HG02571 (cell line): ENCODE measurements around the gene CCNH.

Experiments
- ATAC-seq: cut with Tn5 transposase; IDR thresholded peaks from one replicate; pipeline ENCODE4 v1.9.1; 2021; ENCODE audit warnings: mild to moderate bottlenecking, moderate library complexity; ENCODE audit not compliant: unreplicated experiment

Gene CCNH

GRCh38 chr5:87412630-87413342 lies at the start of gene CCNH:
Gene CCNH, minus strand, starts transcription at chr5:87412930. Its CDS starts 136 bp downstream, at chr5:87412794.
- peak; percentile 99 for ATAC-seq

DNA sequence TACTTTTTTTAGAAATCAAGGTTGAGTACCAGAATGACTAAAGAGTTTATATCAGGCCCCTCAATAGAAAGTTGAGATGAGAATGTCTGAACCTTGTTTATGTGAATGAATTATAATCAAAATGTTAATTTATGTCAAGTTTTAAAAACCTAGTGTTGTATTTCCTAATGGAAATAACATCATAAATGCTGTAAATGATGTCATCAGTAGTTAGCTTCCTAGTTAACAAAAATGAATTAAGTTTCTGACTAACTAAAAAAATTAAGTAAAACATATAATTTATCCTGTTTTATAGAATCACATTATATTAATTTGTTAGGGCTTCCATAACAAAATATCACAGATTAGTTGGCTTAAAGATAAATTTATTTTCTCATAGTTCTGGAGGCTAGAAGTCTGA lies 45.0 kb upstream of the CCNH start:
- no peak for ATAC-seq

DNA sequence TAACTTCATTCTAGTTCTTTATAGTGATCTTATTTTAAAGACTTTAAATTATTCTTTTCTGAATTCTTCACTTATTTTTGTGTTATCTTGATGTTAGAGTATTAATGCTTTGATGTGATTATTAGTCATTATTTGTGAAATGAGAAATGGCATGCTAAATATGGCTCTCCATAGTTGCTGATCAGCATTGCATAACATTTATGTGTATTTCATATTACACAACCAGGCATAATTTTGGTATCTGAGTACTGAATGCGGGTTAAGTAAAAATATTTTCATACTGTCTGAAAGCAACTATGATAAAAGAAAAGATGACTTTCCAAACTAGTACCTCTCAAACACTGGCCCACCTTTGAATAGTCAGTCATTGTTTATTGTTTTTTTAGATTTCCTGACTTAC lies 41.1 kb upstream of the CCNH start:
- no peak for ATAC-seq

- ATAC-seq: no peak
Measured at GRCh38 chr5:87452837-87453236, 40.1 kb upstream of the CCNH start.

DNA sequence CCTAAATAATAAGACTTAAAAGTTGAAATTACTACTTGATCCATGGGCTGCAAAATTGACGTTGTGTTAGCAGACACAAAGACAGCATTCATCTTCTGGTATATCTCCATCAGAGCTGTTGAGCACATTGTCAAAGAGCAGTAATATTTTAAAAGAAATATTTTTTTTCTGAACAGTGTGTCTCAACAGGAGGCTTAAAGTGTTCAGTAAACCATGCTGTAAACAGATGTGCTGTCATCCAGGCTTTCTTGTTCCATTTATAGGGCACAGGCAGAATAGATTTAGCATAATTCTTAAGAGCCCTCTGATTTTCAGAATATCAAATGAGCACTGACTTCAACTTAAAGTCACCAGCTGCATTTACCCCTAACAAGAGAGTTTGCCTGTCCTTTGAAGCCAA lies 29.7 kb upstream of the CCNH start:
- ATAC-seq: no peak

DNA sequence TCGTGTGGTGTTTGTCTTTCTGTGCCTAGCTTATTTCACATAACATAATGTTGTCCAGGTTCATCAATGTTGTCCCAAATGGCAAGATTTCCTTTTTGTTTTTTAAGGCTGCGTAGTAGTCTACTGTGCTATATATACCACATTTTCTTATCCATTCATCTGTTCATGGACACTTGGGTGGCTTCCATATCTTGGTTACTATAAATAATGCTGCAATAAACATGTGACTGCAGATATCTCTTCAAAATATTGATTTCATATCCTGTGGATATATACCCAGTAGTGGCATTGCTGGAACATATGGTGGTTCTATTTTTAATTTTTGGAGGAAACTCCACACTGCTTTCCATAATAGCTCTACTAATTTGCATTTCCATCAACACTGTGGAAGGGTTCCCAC lies 25.5 kb upstream of the CCNH start:
- no peak for ATAC-seq

DNA sequence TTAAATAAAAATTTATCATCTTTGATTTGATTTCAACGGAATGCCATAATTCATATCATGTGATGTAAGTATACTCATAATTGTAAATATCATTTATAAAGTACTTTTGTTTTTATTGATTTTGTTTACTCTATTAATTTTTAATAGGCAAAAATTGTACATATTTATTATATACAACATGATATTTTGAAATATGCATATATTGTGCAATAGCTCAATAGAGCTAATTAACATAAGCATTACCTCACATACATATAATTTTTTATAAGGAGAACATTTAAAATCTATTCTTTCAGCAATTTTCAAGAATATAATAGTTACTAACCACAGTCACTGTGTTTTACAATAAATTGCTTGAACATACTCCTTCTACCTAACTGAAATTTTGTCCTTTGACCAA lies 25.0 kb upstream of the CCNH start:
- no peak for ATAC-seq

DNA sequence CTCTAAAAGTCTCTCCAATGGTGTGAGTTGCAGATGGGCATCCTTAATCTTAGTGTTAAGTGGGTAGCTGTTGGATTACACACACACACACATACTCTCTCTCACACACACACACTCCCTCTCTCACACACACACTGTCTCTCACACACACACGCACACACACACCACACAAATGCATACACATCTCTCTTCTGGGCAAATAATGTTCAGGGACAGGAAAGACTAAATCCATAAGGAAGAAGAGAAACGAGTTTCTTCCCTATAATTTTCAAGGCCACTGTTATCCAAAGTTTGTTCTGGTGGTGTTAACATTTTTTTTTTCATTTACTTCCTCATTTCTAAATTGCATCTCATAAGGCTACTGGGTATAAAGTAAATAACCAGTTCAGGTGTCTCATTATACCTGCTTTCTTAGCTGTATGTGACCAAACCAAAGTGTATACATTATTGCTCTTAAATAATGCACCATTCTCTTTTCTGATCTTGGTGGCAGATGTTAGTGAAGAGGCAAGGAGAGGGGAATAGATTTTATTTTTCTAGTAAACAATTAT lies 22.5 kb upstream of the CCNH start:
- no peak for ATAC-seq

DNA sequence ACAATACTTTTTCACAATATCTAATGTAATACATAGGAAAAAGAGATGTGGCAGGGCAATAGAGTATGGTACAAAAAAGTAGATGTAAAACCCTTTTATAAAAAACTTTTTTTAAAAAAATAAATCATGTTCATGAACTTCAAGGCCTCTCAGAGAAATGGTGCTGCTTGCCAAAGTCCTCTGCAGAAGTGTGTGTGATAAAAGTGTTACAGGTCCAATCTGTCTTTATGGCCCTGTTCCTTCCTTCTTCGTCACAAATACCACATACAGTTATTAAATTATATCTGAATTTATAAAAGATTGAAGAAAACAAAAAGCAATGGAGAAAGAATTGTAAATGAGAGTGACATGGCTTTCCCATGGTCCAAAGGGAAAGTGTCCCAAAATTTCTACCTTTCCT lies 21.7 kb upstream of the CCNH start:
- ATAC-seq: no peak

DNA sequence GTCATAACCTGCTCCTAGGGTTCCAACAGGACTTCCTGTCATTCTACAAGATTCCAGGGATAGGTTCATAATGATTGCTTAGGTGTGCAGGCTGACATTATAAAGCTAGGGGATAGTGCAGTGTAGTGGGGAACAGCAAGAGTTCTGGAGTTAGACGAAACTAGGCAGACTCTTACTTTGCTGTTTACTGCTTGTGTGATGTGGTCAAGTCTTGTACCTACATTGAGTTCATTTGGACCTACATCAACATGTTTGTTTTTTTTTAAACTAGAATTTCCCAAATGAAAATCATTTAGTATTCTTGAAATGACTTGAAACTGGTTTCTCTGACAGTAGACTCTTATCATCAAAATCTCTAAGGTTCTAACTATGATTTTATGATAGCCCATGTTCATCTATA lies 21.2 kb upstream of the CCNH start:
- ATAC-seq: no peak

- ATAC-seq: no peak
Measured at GRCh38 chr5:87432460-87432859, 19.7 kb upstream of the CCNH start.

DNA sequence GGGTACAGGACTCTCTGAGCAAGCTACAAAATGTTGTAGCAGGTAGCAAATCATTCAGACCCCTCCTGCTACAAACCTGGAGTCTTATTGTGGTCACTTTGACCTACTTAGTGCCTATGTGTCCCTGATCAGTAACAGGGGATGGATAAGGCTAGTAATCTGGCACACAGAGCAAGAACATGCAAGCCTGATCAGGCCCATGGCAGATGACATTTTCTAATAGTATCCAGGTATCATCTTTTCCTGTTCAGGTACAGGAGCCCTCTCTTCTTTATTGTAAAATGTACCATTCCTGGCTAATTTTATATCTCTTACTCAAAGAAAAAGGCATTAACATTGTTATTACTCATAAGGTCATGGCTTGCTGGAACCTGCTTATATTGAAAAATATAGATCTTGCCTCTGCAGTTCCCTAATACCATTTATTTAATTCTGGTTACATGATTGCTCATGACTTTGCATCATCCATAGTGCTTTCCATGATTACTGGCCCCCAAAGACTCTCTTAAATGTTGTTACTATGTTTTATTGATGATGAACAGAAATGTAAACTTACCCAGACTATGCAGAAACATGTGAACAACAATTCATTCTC lies 18.2 kb upstream of the CCNH start:
- ATAC-seq: no peak

DNA sequence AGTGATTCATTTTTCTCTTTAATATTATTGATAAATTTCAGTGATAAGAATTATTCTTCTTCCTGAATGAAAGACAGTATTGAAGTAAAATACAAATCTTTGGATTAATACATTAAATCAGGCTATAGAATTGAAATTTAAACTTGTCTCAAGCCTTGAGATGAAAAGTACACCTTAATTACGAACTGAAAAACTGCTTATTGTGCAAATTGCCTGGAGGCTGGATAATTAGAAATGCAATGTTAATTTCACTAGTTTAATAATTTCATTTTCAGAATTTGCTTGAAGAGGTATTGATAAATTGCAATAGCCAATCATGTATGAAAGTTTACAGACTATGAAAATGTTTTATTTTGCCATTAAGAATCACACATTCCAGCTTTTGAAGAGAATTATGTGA lies 11.0 kb upstream of the CCNH start:
- ATAC-seq: no peak

- no peak for ATAC-seq
Measured at GRCh38 chr5:87421307-87421706, 8.6 kb upstream of the CCNH start.

- no peak for ATAC-seq
Measured at GRCh38 chr5:87418506-87418905, 5.8 kb upstream of the CCNH start.

DNA sequence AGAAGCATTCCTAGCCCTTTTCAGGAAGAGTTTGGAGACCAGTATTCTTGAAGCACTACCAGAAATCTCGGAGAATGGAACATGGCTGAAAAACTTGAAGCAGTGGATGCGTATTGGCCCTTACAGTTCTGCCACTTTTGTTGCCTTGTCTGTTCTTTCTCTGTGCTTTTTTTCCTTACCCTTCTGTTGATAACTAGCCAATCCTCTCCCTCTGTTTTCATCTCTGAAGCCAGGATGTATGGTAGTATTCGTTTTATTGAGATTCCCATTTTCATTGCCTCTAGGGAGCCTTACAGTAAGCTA lies 564 bp upstream of the CCNH start:
- ATAC-seq: no peak

GRCh38 chr5:87411973-87412629 lies 629 bp downstream of the CCNH start:
- ATAC-seq: peak; percentile 22

DNA sequence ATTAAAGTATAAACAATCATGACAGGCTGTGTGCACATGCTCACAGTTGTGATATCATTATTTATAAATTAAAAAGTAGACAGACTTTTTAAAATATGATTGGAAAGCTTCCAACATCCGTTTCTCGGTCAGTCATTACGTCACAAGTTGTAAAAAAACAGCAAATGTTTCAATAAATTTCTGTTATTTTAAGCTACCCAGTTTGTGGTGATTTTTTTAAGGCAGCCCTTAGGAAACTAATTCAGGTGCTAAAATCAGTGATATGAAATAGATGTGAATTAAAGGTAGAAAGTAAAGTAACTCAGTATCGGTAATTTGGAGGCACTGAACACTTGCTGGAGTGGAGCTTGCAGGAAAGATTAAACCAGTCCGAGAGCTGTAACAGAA lies 1.2 kb downstream of the CCNH start:
- no peak for ATAC-seq

DNA sequence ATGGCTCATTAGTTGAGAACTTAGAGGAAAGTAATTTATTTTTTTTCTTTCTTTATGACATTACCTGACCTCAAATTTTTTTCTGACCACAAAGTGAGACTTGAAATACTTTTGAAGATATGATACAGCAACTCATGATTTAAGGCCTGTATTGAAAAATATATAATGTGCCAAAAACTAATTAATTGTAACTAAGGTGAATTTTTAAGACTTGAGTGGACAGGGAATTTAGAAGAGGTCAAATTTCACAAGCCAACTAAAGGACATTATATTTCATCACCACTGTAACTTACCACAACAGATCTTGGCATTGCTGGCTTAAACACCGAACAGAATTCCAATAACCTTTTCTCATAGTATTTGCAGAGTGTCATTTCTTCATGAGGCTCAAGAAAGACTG lies 1.8 kb downstream of the CCNH start:
- no peak for ATAC-seq

- ATAC-seq: no peak
Measured at GRCh38 chr5:87408204-87408603, 4.5 kb downstream of the CCNH start.

- no peak for ATAC-seq
Measured at GRCh38 chr5:87405472-87406155, 7.1 kb downstream of the CCNH start.

GRCh38 chr5:87404359-87404758 lies 8.4 kb downstream of the CCNH start:
- ATAC-seq: no peak
